Ovary (tissue), 9 donors: ENCODE data around the gene EML1. TPM values are rescaled to one million over a fixed set of nuclear protein-coding genes. Genes with fewer than 3 reads are reported as not detected.

Experiments used
- DNase-seq, 5 donors: peaks; one replicate each; pipeline ENCODE4 v3.0.0-alpha.2; 2019 to 2020
- H3K27ac ChIP-seq, 2 donors: fragments of 200-600 bp; one replicate each; pipeline versions ENCODE4 v1.5.1 to v1.8.0; 2019 to 2022
- H3K27me3 ChIP-seq: fragments of 200-600 bp; one replicate; pipeline ENCODE4 v1.8.0; 2022
- H3K36me3 ChIP-seq: fragments of 200-600 bp; sonication (generic); one replicate; pipeline ENCODE4 v1.5.1; 2019
- H3K4me1 ChIP-seq: one replicate; pipeline ENCODE4 v1.8.1; 2013; ENCODE audit warnings: mild to moderate bottlenecking, moderate library complexity; ENCODE audit not compliant: insufficient read depth
- H3K4me3 ChIP-seq: fragments of 200-600 bp; sonication (generic); one replicate; pipeline ENCODE4 v1.5.1; 2017
- H3K9me3 ChIP-seq, 2 donors: fragments of 200-600 bp in 1 of 2; sonication (generic) in 1 of 2; one replicate each; pipeline versions ENCODE4 v1.5.1 to v1.8.1; 2013 to 2019; ENCODE audit warnings: mild to moderate bottlenecking in 1 of 2, moderate library complexity in 1 of 2
- EP300 ChIP-seq: sonication (generic); formaldehyde crosslinking; IDR thresholded peaks from one replicate; pipeline ENCODE4 v1.6.1; 2017; ENCODE audit warnings: antibody characterized with exemption
- POLR2A ChIP-seq: fragments of 450-650 bp; IDR thresholded peaks from one replicate; pipeline ENCODE4 v1.6.1; 2017; ENCODE audit warnings: antibody characterized with exemption, mild to moderate bottlenecking, moderate library complexity
- WGBS, 3 donors: extraction: QIAGEN DNeasy Blood & Tissue Kit in 1 of 3; methylation state at CpG; one replicate each; pipeline versions ENCODE4 v1.1.5 to v1.1.7; 2013 to 2017; 5-methylcytosine and 5-hydroxymethylcytosine counted together
- intact Hi-C, 4 donors: fragments of 100-400 bp; cut with DNase I; formaldehyde crosslinking; loops; one replicate each; pipeline versions ENCODE4 v1.11.0 to v1.15.1; 2022 to 2023
- polyA plus RNA-seq, 2 donors: library from polyadenylated mRNA; stranded (reverse); fragments of 200-250 nt in 1 of 2; fragments of 350-450 nt in 1 of 2; fragmentation: Illumina TruSeq in 1 of 2; extraction: RNeasy Lipid Tissue Mini Kit (QIAGEN cat#74804) in 1 of 2; gene quantifications; one replicate each; pipeline ENCODE4 v1.2.3, GENCODE V29; 2013 to 2014
- total RNA-seq, 7 donors: library from RNA; depleted of rRNA in 2 of 7; stranded (reverse); fragments of >200 nt in 2 of 7; fragmentation: NEBNext Ultra II Directional in 3 of 7; extraction: Animal tissue kit (Norgen Biotek cat#: 25700) in 3 of 7; gene quantifications; one replicate each; pipeline versions ENCODE4 v1.1.0 to v1.2.4, GENCODE V29; 2016 to 2023
- TF ChIP-seq, protein P1 (sequence below), 3 donors: fragments of 450-650 bp in 2 of 3; fragments of 200-600 bp in 1 of 3; IDR thresholded peaks; one replicate each; pipeline versions ENCODE4 v1.5.1 to v1.8.0; 2016 to 2022; ENCODE audit warnings: antibody characterized with exemption in 3 of 3, mild to moderate bottlenecking in 1 of 3
- donor health status: DM: no; HTN: no; CAD: no; lungs with moderate emphysema.
- donor health status: DM: no; HTN: no; CAD: no.
- donor health status: Bipolar disorder and iron deficiency.
- donor health status: DM: yes; HTN: yes; CAD: no.
- donor health status: DM: no; HTN: no; CAD: no.
- donor health status: DM: yes; HTN: yes; CAD: no.

The EML1 gene
- total and polyA plus RNA-seq, 9 donors, result 4.4 to 22.3 (median 9.8) TPM

GRCh38 chr14:99812096-99812750 lies 19.0 kb downstream of the EML1 start:
- H3K4me1 ChIP-seq, result peaks cover 3% of the 10 kb centered on the region
- H3K27me3 ChIP-seq, result no peaks in the 10 kb centered on the region
- intact Hi-C loops, result no loop called here
- TF ChIP-seq POLR2A, result no peak
- TF ChIP-seq, protein P1, sequence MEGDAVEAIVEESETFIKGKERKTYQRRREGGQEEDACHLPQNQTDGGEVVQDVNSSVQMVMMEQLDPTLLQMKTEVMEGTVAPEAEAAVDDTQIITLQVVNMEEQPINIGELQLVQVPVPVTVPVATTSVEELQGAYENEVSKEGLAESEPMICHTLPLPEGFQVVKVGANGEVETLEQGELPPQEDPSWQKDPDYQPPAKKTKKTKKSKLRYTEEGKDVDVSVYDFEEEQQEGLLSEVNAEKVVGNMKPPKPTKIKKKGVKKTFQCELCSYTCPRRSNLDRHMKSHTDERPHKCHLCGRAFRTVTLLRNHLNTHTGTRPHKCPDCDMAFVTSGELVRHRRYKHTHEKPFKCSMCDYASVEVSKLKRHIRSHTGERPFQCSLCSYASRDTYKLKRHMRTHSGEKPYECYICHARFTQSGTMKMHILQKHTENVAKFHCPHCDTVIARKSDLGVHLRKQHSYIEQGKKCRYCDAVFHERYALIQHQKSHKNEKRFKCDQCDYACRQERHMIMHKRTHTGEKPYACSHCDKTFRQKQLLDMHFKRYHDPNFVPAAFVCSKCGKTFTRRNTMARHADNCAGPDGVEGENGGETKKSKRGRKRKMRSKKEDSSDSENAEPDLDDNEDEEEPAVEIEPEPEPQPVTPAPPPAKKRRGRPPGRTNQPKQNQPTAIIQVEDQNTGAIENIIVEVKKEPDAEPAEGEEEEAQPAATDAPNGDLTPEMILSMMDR (IDR thresholded peaks at IDR 0.05), result no peak
- TF ChIP-seq EP300, result no peak
- DNase-seq, result no peak
- WGBS, 3 donors, result 84 to 92% (median 85%) methylated on average over 9 of the region's 9 CpGs
- H3K27ac ChIP-seq, result no peak overlapping the region
- H3K4me3 ChIP-seq, result no peak overlapping the region
- no peaks in the 10 kb centered on the region for H3K36me3 ChIP-seq
- H3K9me3 ChIP-seq, result no peaks in the 10 kb centered on the region

GRCh38 chr14:99812892-99813291 lies 19.7 kb downstream of the EML1 start:
- Histone ChIP-seq H3K4me1 (peaks cover 3% of the 10 kb centered on the region), H3K36me3 (no peaks in the 10 kb centered on the region), H3K9me3 (no peaks in the 10 kb centered on the region), H3K4me3 (no peak overlapping the region), H3K27me3 (no peaks in the 10 kb centered on the region), H3K27ac (no peak overlapping the region)
- intact Hi-C loops, result no loop called here
- WGBS, 3 donors, result 93 to 95% (median 94%) methylated on average over 6 of the region's 6 CpGs
- no peak for DNase-seq
- TF ChIP-seq EP300 (no peak), POLR2A (no peak)
- TF ChIP-seq, protein P1 (IDR thresholded peaks at IDR 0.05), result no peak

DNA sequence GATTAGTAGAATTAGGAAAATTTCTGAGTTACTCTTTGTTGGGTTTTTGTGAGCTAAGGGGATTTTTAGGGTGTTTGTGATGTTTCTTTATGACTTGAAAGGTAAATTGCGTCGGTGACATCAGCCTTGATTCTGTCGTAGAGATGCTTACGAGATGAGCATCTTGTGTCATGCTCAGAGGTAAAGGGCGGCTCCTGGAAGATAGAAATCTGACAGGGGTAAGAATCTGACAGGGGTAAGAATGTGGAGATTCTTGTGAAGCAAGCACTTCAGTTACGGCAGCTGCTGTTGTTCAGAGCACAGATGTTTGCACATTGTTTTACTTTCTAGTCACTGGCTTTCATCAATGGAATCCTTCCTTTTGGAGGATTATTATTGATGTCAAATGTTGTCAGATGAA lies 22.5 kb downstream of the EML1 start:
- H3K27ac ChIP-seq, result no peak overlapping the region
- no peaks in the 10 kb centered on the region for H3K27me3 ChIP-seq
- TF ChIP-seq EP300 (no peak), POLR2A (no peak)
- no peak for DNase-seq
- H3K4me3 ChIP-seq, result no peak overlapping the region
- H3K4me1 ChIP-seq, result no peaks in the 10 kb centered on the region
- intact Hi-C loops, result no loop called here
- no peaks in the 10 kb centered on the region for H3K9me3 ChIP-seq
- 45 to 55% (median 52%) methylated on average over 6 of the region's 6 CpGs for WGBS, 3 donors
- no peaks in the 10 kb centered on the region for H3K36me3 ChIP-seq

GRCh38 chr14:99816217-99816616 lies 23.0 kb downstream of the EML1 start:
- TF ChIP-seq, protein P1 (IDR thresholded peaks at IDR 0.05), result no peak
- TF ChIP-seq POLR2A, result no peak
- TF ChIP-seq EP300, result no peak
- no peak overlapping the region for H3K27ac ChIP-seq
- DNase-seq, result no peak
- H3K4me1 ChIP-seq, result no peaks in the 10 kb centered on the region
- WGBS, 3 donors, result 64 to 73% (median 71%) methylated on average over 7 of the region's 7 CpGs
- H3K9me3 ChIP-seq, result no peaks in the 10 kb centered on the region
- intact Hi-C loops, result no loop called here
- no peaks in the 10 kb centered on the region for H3K27me3 ChIP-seq
- no peak overlapping the region for H3K4me3 ChIP-seq
- no peaks in the 10 kb centered on the region for H3K36me3 ChIP-seq

DNA sequence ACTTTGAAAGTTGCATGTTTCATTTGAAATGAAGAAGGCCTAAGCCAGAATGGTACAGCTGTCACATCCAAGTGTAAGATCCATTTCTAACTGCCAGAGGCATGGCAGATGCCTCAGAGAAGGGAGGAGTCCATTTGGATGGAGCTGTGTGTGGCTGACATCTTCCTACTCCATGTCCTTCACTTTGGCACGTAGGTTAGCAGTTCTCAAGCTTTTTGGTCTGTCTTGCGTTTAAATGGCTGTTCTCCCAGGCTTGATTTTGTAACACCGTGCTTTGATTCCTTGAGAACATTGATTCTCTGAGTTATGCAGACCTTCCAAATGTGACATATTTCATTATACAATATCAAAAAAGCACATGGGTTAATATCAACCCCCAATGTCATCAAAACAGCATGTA lies 23.4 kb downstream of the EML1 start:
- intact Hi-C loops, result no loop called here
- H3K4me3 ChIP-seq, result no peak overlapping the region
- H3K9me3 ChIP-seq, result no peaks in the 10 kb centered on the region
- 58 to 64% (median 62%) methylated on average over 3 of the region's 3 CpGs for WGBS, 3 donors
- TF ChIP-seq EP300 (no peak), POLR2A (no peak)
- TF ChIP-seq, protein P1 (IDR thresholded peaks at IDR 0.05), result no peak
- H3K4me1 ChIP-seq, result no peaks in the 10 kb centered on the region
- H3K27ac ChIP-seq, result no peak overlapping the region
- DNase-seq, result no peak
- no peaks in the 10 kb centered on the region for H3K36me3 ChIP-seq
- no peaks in the 10 kb centered on the region for H3K27me3 ChIP-seq
